ENCODE data around the gene PIK3AP1.
"Not testable (repeated sequence)": the region's sequence is repeated elsewhere in the genome, so short reads cannot be mapped to it uniquely, and the experiment has no call there.

The PIK3AP1 gene

DNA sequence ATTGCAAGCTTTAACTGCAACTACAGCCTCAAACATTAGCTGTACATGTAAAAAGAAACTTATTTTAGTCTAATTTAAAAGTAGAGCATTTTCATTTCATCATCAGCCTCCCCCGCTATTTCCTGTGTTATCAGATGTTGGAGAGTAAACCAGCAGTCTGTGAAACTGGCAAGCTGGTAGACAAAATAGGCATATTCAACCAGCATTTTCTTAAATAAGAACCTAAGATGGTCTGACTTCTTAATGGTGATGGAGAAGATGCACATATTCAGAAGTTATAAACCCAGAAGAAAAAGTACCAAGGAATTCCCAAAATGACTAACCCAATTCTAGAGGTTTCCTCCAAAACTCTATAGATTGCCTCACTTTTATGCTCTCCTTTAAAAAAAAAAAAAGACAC, 24.9 kb downstream of the PIK3AP1 start:
- peak overlapping the region; percentile 39 for H3K4me3 Mint-ChIP-seq
- H3K27ac Mint-ChIP-seq, result peak overlapping the region; percentile 74
- H3K27me3 Mint-ChIP-seq, result no peaks in the 10 kb centered on the region
- peaks cover 23% of the 10 kb centered on the region for H3K4me1 Mint-ChIP-seq (ENCODE audit: low read depth)
- no peaks in the 10 kb centered on the region for H3K36me3 Mint-ChIP-seq
- no peaks in the 10 kb centered on the region for H3K9me3 Mint-ChIP-seq (ENCODE audit: low read depth)

DNA sequence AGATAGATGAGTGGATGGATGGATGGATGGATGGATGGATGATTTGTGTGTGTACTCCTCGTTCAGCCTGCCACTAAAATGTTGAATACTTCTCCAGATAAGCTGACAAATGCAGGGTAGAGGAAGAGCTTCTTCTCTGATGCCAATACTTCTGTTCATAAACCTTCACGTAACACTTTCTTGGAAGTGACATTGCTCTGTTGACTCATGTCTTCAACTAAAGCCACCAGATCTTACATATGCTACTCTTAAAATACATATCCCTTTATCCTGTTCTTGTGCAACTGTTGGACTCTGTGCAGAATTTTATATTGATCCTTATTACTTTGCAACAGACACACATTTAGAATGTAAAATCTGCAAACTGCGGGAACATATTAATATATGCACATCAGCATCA, 26.9 kb downstream of the PIK3AP1 start:
- Mint-ChIP-seq H3K4me3 (no peak overlapping the region), H3K27ac (no peak overlapping the region), H3K4me1 (ENCODE audit: low read depth) (peaks cover 23% of the 10 kb centered on the region), H3K9me3 (ENCODE audit: low read depth) (no peaks in the 10 kb centered on the region), H3K27me3 (no peaks in the 10 kb centered on the region), H3K36me3 (peaks cover 2% of the 10 kb centered on the region)

GRCh38 chr10:96692427-96692826, 27.9 kb downstream of the PIK3AP1 start:
- Mint-ChIP-seq H3K27ac (no peak overlapping the region), H3K9me3 (ENCODE audit: low read depth) (no peaks in the 10 kb centered on the region), H3K4me3 (no peak overlapping the region), H3K27me3 (no peaks in the 10 kb centered on the region), H3K36me3 (peaks cover 2% of the 10 kb centered on the region), H3K4me1 (ENCODE audit: low read depth) (peaks cover 24% of the 10 kb centered on the region)

DNA sequence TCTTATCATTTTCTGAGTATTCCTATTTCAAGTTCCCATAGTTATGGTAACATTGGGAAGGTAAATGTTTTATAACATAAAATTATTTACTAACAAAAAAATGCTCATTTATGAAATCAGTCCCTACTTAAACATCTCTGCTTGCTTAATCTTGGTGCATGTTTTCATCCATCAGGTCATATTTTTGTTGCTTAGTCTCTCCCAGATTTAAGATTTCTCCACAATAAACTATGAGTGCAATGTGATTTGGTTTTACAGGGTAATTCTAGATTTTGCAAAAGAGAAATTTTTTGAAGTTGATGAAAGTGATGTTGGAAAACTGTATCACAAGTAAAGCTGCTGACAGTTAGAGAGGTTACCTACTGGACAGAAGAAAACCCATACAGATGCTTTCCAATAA, 28.6 kb downstream of the PIK3AP1 start:
- Mint-ChIP-seq H3K9me3 (ENCODE audit: low read depth) (no peaks in the 10 kb centered on the region), H3K4me1 (ENCODE audit: low read depth) (peaks cover 25% of the 10 kb centered on the region), H3K27me3 (no peaks in the 10 kb centered on the region), H3K36me3 (peaks cover 2% of the 10 kb centered on the region), H3K27ac (no peak overlapping the region), H3K4me3 (no peak overlapping the region)

DNA sequence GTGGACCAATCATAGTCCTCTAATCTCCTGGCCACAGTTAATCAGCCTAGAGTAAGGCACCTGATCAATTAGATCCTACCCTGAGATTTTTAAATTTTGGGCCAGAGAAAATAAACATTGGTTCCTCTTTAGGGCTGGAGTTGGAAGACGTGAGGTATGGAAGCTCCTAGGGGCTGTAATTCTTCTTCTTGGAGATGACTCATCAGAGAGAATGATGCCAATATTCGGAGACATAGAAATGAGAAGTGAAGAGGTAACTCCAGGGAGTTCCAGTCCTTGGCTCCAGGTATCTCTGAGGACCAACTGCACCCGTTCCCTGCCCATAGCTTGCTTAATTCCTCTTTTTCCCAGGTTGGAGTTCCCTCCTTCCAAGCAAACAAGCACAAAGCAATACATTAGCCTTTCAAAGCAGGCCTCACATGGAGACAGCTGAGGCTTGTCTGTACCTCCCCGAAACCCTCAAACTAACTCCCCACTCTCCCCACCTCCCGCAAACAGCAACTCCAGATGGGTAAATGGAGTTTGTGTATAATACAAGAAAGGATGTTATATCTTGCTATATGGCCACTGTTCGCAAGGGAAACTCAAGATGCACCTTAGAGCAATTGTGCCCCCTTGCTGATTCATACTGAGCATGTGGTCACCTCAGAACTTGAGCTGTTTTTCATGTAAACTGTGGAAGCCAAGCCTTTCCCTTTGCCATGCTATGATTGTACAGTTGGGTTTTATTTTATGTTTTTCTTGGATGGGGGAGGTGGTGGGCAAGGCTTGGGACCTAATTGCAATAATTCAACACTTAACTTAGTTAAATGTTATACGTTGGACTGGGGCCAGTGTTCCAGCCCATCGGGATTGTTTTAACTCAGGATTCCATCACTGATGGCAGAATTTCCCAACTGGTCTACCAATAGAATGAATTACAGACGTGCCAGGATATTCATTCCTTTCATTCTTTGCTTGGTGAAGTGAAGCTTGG, 29.3 kb downstream of the PIK3AP1 start:
- Mint-ChIP-seq H3K4me1 (ENCODE audit: low read depth) (peaks cover 20% of the 10 kb centered on the region), H3K4me3 (no peak overlapping the region), H3K36me3 (peaks cover 2% of the 10 kb centered on the region)

GRCh38 chr10:96688789-96689188, 31.5 kb downstream of the PIK3AP1 start:
- Mint-ChIP-seq H3K27me3 (no peaks in the 10 kb centered on the region), H3K9me3 (ENCODE audit: low read depth) (no peaks in the 10 kb centered on the region), H3K27ac (no peak overlapping the region), H3K4me3 (no peak overlapping the region), H3K4me1 (ENCODE audit: low read depth) (peaks cover 3% of the 10 kb centered on the region), H3K36me3 (peaks cover 2% of the 10 kb centered on the region)

More for the DNA sequence above, 29.3 kb downstream of the PIK3AP1 start:
- Mint-ChIP-seq H3K27me3 (no peaks in the 10 kb centered on the region), H3K9me3 (ENCODE audit: low read depth) (no peaks in the 10 kb centered on the region), H3K27ac (no peak overlapping the region)

DNA sequence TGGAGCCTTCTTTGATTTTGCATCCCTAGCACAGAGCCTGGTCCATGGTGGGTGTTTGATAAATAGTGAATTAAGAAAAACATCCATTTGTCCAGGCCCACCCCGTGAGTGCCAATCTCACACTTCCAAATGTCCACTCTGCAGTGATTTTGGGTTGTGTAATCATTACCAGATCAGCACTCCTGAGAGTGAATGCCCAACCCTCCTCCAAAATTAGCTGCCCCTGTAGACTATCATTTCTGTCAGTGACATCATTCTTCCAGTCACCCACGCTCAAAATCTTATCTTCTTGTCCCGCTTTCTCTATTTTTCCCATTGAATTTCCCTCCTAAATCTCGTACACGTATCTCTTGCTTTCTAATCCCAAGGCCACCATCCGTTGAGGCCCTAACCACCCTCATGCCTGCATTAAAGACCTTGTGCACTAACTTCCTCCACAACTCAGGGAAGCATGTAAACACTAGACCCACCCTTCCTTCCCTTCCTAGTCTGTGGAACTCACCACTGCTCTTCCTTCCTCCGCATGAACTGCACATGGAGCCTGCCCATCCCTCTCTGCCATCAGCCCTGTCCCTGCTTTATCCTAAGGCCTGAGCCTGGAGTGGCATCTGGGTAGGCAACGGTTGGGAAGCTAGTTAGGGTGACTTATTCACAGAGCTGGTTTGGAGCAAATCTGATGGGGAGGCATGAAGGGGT, 32.8 kb downstream of the PIK3AP1 start:
- peaks cover 2% of the 10 kb centered on the region for H3K36me3 Mint-ChIP-seq
- H3K27me3 Mint-ChIP-seq, result no peaks in the 10 kb centered on the region
- no peak overlapping the region for H3K27ac Mint-ChIP-seq
- H3K4me3 Mint-ChIP-seq, result no peak overlapping the region
- no peaks in the 10 kb centered on the region for H3K9me3 Mint-ChIP-seq (ENCODE audit: low read depth)
- peaks cover 3% of the 10 kb centered on the region for H3K4me1 Mint-ChIP-seq (ENCODE audit: low read depth)

GRCh38 chr10:96686514-96686913, 33.8 kb downstream of the PIK3AP1 start:
- no peak overlapping the region for H3K27ac Mint-ChIP-seq
- H3K36me3 Mint-ChIP-seq, result peaks cover 2% of the 10 kb centered on the region
- no peaks in the 10 kb centered on the region for H3K9me3 Mint-ChIP-seq (ENCODE audit: low read depth)
- H3K4me3 Mint-ChIP-seq, result no peak overlapping the region
- peaks cover 3% of the 10 kb centered on the region for H3K4me1 Mint-ChIP-seq (ENCODE audit: low read depth)
- H3K27me3 Mint-ChIP-seq, result no peaks in the 10 kb centered on the region

GRCh38 chr10:96685306-96685705, 35.0 kb downstream of the PIK3AP1 start:
- H3K4me1 Mint-ChIP-seq (ENCODE audit: low read depth), result peaks cover 3% of the 10 kb centered on the region
- H3K27ac Mint-ChIP-seq, result no peak overlapping the region
- H3K4me3 Mint-ChIP-seq, result no peak overlapping the region
- H3K9me3 Mint-ChIP-seq (ENCODE audit: low read depth), result no peaks in the 10 kb centered on the region
- H3K36me3 Mint-ChIP-seq, result peaks cover 2% of the 10 kb centered on the region
- peaks cover 2% of the 10 kb centered on the region for H3K27me3 Mint-ChIP-seq

DNA sequence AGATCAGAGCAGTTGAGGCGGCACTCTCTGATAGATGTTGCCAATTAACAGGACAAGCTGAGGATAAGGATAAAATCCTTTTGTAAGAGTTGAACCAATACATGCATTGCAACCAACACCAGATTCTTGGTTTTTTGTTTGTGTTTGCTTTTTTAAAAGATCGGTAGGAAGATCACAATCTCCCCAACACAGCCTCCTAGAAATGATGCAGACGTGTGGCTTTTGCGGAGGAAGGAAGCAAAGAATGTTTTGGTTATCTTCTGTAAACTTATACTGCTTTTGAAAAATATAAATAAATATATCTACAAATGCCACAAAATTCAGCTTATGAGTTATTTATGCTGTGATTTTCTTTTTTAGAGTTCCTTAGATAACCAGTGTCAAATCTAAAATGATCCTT, 35.5 kb downstream of the PIK3AP1 start:
- H3K9me3 Mint-ChIP-seq (ENCODE audit: low read depth), result no peaks in the 10 kb centered on the region
- no peak overlapping the region for H3K4me3 Mint-ChIP-seq
- peaks cover 3% of the 10 kb centered on the region for H3K4me1 Mint-ChIP-seq (ENCODE audit: low read depth)
- H3K27me3 Mint-ChIP-seq, result peaks cover 2% of the 10 kb centered on the region
- peaks cover 4% of the 10 kb centered on the region for H3K36me3 Mint-ChIP-seq
- no peak overlapping the region for H3K27ac Mint-ChIP-seq

- peaks cover 2% of the 10 kb centered on the region for H3K36me3 Mint-ChIP-seq
- H3K27me3 Mint-ChIP-seq, result peaks cover 2% of the 10 kb centered on the region
- no peak overlapping the region for H3K27ac Mint-ChIP-seq
- H3K9me3 Mint-ChIP-seq (ENCODE audit: low read depth), result no peaks in the 10 kb centered on the region
- peaks cover 3% of the 10 kb centered on the region for H3K4me1 Mint-ChIP-seq (ENCODE audit: low read depth)
- H3K4me3 Mint-ChIP-seq, result no peak overlapping the region
Observed at GRCh38 chr10:96683710-96684109, 36.6 kb downstream of the PIK3AP1 start.

DNA sequence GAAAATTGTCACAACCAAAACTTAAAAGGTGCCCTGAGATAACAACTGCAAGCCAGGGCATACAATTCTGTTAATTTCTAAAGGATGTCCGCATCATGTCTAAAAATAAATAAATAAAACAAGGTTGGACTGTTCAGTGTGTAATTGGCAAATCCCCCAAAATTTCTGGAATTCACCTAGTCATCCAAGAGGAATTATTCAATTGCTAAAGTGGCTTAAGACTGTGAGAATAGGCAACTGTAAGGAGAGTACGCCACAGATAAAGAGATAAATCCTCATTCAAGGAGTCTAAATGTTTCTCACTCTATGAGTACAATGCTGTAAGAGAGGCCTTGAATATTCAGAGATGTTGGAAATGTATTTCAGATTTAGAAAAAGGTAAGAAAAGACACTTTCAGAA, 37.2 kb downstream of the PIK3AP1 start:
- H3K27me3 Mint-ChIP-seq, result peaks cover 2% of the 10 kb centered on the region
- H3K4me1 Mint-ChIP-seq (ENCODE audit: low read depth), result peaks cover 3% of the 10 kb centered on the region

GRCh38 chr10:96681524-96681923, 38.8 kb downstream of the PIK3AP1 start:
- no peak overlapping the region for H3K4me3 Mint-ChIP-seq
- no peaks in the 10 kb centered on the region for H3K9me3 Mint-ChIP-seq (ENCODE audit: low read depth)
- H3K27ac Mint-ChIP-seq, result no peak overlapping the region
- no peaks in the 10 kb centered on the region for H3K4me1 Mint-ChIP-seq (ENCODE audit: low read depth)
- H3K36me3 Mint-ChIP-seq, result peaks cover 2% of the 10 kb centered on the region
- peaks cover 2% of the 10 kb centered on the region for H3K27me3 Mint-ChIP-seq

More for the DNA sequence above, 37.2 kb downstream of the PIK3AP1 start:
- no peak overlapping the region for H3K4me3 Mint-ChIP-seq
- H3K27ac Mint-ChIP-seq, result no peak overlapping the region
- H3K36me3 Mint-ChIP-seq, result peaks cover 2% of the 10 kb centered on the region
- no peaks in the 10 kb centered on the region for H3K9me3 Mint-ChIP-seq (ENCODE audit: low read depth)

- not testable (repeated sequence) for H3K4me3 Mint-ChIP-seq; H3K36me3 Mint-ChIP-seq; H3K27ac Mint-ChIP-seq; H3K27me3 Mint-ChIP-seq; H3K9me3 Mint-ChIP-seq (ENCODE audit: low read depth); H3K4me1 Mint-ChIP-seq (ENCODE audit: low read depth)
Observed at GRCh38 chr10:96680463-96680862, 39.9 kb downstream of the PIK3AP1 start.

- Mint-ChIP-seq H3K36me3 (peaks cover 2% of the 10 kb centered on the region), H3K9me3 (ENCODE audit: low read depth) (no peaks in the 10 kb centered on the region), H3K27ac (no peak overlapping the region), H3K4me3 (no peak overlapping the region), H3K27me3 (peaks cover 2% of the 10 kb centered on the region), H3K4me1 (ENCODE audit: low read depth) (peaks cover 3% of the 10 kb centered on the region)
Observed at GRCh38 chr10:96678725-96679124, 41.6 kb downstream of the PIK3AP1 start.
